PC-3 (cell line): ENCODE results near the gene GPC5.

Experiments
- CTCF ChIP-seq: fragments of 300-600 bp; sonication (generic); conservative IDR thresholded peaks from 2 replicates; pipeline ENCODE4 v1.5.1; 2017; ENCODE audit warnings: antibody characterized with exemption, low read depth, mild to moderate bottlenecking, low read length
- EZH2 ChIP-seq: fragments of 300-600 bp; sonication (generic); IDR thresholded peaks from one replicate; pipeline ENCODE4 v1.6.1; 2017; ENCODE audit warnings: antibody characterized with exemption, mild to moderate bottlenecking, low read length; ENCODE audit not compliant: unreplicated experiment
- EZH2phosphoT487 ChIP-seq: fragments of 300-600 bp; sonication (generic); IDR thresholded peaks from 2 replicates; pipeline ENCODE4 v1.6.1; 2018; ENCODE audit warnings: mild to moderate bottlenecking, antibody characterized with exemption, low read length, borderline replicate concordance

GRCh38 chr13:91632086-91632485, 233.7 kb downstream of the GPC5 start:
- TF ChIP-seq CTCF (no peak), EZH2phosphoT487 (no peak), EZH2 (no peak)
